Measurements from ENCODE around the gene ROBO4.

The ROBO4 gene

GRCh38 chr11:124897674-124898262, at the start of gene ROBO4:
ROBO4 (minus strand) TSS chr11:124897865; CDS start chr11:124897795, 70 bp downstream.
- no peak for FAIRE-seq

GRCh38 chr11:124946735-124947141, 49.1 kb upstream of the ROBO4 start:
- FAIRE-seq = no peak

GRCh38 chr11:124945826-124946225, 48.2 kb upstream of the ROBO4 start:
- FAIRE-seq = no peak

GRCh38 chr11:124944565-124944964, 46.9 kb upstream of the ROBO4 start:
- no peak for FAIRE-seq

GRCh38 chr11:124943741-124944140, 46.1 kb upstream of the ROBO4 start:
- no peak for FAIRE-seq

GRCh38 chr11:124943254-124943616, 45.6 kb upstream of the ROBO4 start:
- FAIRE-seq = no peak

GRCh38 chr11:124942466-124943253, 45.0 kb upstream of the ROBO4 start:
- FAIRE-seq = no peak

GRCh38 chr11:124941703-124942102, 44.0 kb upstream of the ROBO4 start:
- FAIRE-seq = no peak

- no peak for FAIRE-seq
Observed at GRCh38 chr11:124938970-124939369, 41.3 kb upstream of the ROBO4 start.

- no peak for FAIRE-seq
Observed at GRCh38 chr11:124938206-124938765, 40.6 kb upstream of the ROBO4 start.

- no peak for FAIRE-seq
Observed at GRCh38 chr11:124937336-124937935, 39.8 kb upstream of the ROBO4 start.

- no peak for FAIRE-seq
Observed at GRCh38 chr11:124935548-124936514, 38.2 kb upstream of the ROBO4 start, which contains the start of gene HEPACAM. HEPACAM (minus strand) TSS chr11:124936047; CDS start chr11:124936006, 41 bp downstream.

GRCh38 chr11:124934862-124935547, 37.3 kb upstream of the ROBO4 start:
- no peak for FAIRE-seq

GRCh38 chr11:124930799-124931198, 33.1 kb upstream of the ROBO4 start:
- no peak for FAIRE-seq

- FAIRE-seq = no peak
Observed at GRCh38 chr11:124928942-124929665, 31.4 kb upstream of the ROBO4 start.

GRCh38 chr11:124923296-124923695, 25.6 kb upstream of the ROBO4 start:
- no peak for FAIRE-seq

GRCh38 chr11:124922831-124923230, 25.2 kb upstream of the ROBO4 start:
- no peak for FAIRE-seq

- no peak for FAIRE-seq
Observed at GRCh38 chr11:124920870-124921609, 23.4 kb upstream of the ROBO4 start.

GRCh38 chr11:124920356-124920755, 22.7 kb upstream of the ROBO4 start:
- FAIRE-seq = no peak

- no peak for FAIRE-seq
Observed at GRCh38 chr11:124919898-124920297, 22.2 kb upstream of the ROBO4 start.
